ENCODE measurements around the gene MIER2.

The MIER2 gene

DNA sequence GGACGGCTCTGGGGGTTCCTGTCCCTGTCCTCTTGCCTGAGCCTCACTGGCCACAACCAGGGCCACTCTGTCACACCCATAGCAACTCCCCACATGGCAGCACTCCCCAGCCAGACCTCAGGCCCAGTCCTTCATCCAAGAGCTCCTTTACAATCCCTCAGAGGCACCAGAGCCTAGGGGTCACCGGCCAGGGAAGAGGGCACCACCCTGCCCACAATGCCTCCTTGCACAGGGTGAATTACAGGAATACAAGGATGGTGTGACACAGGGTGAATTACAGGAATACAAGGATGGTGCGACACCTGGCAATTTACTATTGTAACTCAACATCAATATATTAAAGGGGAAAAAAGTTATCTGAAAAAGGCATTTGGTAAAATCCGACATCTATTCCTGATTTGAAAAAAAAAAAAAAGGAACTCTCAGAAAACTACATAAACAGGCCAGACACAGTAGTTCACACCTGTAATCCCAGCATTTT, 16.5 kb downstream of the MIER2 start:
- DNase-seq: no peak

- no peak for DNase-seq
Observed at GRCh38 chr19:327291-328024, 17.1 kb downstream of the MIER2 start.

GRCh38 chr19:326871-327270, 17.7 kb downstream of the MIER2 start:
- DNase-seq: no peak

- DNase-seq: no peak
Observed at GRCh38 chr19:325937-326565, 18.5 kb downstream of the MIER2 start.

DNA sequence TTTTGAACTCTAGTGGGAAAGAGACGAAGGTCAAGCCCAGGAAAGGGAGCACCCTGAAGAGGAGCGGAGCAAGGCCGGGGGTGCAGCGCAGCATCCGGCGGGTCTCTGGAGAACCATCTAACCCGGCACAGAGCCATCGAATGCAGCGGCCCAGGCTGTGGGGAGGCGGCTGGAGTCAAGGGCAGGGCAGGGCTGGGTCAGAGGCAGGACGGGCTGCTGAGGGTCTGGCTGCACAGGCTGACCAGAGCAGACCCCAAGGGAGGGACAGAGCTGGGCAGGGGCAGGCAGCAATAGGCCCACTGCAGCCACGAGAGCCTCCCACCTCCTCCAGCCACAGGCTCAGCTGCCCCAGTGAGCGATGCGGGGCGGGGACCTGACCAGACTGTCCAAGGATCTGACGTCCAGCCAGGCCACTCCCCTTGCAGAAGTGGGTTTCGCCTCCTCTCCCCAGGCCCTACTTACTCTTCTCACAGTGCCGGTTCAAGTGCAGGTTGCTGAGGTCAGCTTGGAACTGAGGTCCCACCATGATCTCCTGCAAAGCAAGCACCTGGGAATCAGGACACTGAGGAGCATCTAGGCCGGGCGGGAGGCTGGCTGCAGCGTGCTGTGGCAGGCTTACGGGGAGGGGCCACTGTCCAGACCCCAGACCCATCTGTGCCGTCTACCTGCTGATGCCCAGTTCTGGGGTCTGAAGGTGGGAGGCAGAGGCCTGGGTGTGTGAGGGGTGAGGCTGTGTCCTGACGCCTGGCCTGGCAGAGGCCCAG, 19.2 kb downstream of the MIER2 start:
- no peak for DNase-seq

DNA sequence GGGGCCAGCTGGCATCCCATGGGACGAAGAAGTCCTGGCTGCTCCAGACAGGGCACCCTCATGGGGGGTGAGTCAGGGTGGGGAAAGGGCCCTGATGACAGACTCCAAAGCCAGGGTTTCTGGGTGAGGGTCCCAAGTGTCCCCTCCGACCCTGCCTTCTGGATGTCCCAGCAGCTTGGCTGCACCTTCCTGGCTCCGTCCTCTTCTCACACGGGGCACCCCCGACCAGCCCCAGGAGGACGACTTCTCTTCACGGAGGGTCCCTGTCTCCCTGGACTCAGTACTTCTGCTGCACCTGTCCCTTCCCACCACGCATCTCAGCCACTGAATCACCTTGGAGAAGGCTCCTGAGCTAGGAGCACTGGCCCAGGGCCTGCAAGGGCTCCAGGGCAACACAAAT, 19.9 kb downstream of the MIER2 start:
- DNase-seq: no peak

DNA sequence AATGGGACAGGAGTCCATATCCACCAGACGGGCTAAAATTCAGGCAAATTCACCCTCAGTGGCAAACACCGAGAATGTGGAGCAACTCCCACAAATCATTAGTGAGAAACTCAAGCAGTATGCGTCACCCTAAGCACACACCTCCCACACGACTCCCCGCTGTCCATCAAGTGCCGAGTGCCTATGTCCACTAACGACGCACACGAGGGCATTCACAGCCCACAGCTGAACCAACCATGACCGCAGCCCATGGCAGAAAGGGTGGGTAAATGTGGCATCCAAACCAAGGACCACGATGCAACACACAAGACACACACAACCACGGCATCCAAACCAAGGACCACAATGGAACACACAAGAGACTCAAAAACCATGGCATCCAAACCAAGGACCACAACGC, 22.0 kb downstream of the MIER2 start:
- DNase-seq: no peak

GRCh38 chr19:318509-318774, 26.2 kb downstream of the MIER2 start:
- no peak for DNase-seq

- no peak for DNase-seq
Observed at GRCh38 chr19:317710-318508, 26.7 kb downstream of the MIER2 start.

DNA sequence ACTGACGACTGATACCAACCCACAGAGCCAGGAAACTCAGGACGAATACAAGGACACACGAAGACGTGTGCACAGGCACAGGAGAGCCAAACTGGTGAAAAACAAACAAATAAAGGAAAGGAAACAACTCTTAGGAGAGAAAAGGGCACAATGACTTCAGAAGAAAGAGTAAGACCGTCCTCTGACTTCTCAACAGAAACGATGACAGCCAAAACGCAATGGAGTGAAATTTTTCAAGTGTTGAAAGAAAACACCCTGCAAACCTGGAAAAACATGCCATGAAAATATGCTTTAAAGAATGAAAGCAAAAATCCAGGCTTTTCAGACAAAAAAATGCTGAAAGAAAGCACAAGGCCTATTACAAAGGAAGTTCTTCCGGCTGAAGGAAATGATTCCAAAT, 28.8 kb downstream of the MIER2 start:
- no peak for DNase-seq

- no peak for DNase-seq
Observed at GRCh38 chr19:313988-314815, 30.4 kb downstream of the MIER2 start.

- DNase-seq: no peak
Observed at GRCh38 chr19:313169-313987, 31.2 kb downstream of the MIER2 start.

DNA sequence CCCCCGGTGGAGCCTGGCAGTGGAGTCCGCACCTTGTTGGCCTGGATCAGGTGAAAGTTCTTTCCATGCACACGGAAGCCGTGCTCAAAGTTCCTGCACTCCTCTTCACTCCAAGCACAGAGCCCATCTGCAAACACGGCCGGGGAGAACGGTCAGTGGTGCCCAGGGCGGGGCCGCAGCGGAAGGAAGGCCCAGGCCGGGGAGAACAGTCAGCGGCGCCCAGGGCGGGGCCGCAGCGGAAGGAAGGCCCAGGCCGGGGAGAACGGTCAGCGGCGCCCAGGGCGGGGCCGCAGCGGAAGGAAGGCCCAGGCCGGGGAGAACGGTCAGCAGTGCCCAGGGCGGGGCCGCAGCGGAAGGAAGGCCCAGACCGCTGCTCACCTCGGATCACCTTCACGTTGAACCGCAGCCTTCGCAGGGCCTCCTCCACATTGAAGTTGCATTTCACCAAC, 32.8 kb downstream of the MIER2 start:
- DNase-seq: no peak

GRCh38 chr19:310781-311496, 33.7 kb downstream of the MIER2 start:
- DNase-seq: no peak

- no peak for DNase-seq
Observed at GRCh38 chr19:310141-310651, 34.4 kb downstream of the MIER2 start.

DNA sequence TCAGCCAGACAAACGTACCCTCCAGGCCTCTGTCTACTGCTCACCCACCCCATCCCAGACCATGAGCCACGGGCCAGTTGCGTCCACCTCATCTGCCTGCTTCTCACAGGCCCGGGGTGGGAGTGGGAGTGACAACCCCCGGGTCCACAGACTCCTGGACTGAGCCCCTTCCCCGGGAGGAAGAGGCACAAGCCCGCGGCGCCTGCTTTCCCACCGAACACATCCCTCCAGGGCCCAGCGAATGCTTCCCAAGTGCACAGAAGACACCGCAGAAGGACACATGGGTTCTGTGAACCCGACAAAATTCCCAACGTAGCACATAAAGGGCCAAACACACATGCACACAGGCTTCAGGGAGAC, 35.4 kb downstream of the MIER2 start:
- no peak for DNase-seq

DNA sequence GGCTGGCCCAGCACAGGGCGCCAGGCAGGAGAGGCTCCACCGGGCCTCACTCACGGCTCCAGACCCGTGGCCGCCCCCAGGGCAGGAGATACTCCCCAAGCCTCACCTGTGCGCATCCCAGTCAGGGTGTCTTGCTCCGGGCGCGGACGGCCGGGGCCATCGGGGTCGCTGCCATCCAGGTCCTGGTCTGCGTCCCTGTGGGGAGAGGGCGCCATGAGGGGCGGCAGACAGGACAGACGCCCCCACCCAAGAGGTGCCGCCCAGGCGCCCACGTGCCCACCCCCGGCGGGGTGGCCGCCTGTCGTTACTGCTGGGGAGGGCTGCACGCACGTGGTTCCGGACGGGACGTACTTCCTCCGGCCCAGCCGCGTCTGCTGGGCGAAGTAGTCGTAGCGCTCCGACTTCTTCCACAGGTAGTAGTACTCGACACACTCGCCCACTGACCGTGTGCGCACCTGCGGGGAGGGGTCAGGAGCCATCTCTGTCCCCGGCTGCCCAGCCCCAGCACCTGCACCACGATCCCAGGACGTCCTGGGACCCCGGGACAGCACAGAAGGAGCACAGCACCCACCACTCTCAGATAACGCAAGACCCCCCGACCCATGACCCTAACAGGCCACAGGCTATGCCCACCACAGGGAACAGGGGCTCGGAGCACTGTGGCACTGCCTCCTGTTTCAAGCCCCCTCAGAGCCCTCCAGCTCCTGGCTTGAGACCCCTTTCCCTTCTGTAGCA, 36.0 kb downstream of the MIER2 start:
- no peak for DNase-seq

- DNase-seq: no peak
Observed at GRCh38 chr19:307793-308420, 36.7 kb downstream of the MIER2 start.

DNA sequence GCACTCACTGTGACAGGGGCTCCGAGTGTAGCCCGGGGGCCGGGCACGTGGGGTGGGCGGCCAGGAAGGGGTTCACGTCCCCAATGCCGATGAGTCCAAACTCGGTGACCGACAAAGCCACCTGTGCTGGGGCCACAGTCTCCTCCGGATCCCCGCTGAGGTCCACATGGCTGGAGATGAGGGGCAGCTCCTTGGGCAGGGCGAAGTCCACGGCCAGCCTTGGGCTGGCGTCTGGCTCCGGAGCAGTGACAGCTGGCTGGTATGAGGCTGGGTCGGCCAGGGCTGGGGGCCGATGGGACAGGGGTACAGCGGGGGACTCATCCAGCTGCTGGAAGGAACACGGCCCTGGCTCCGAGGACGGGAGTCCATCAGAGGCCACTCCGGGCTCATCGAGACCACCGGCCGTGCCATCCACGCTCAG, 37.5 kb downstream of the MIER2 start:
- DNase-seq: no peak

All from NCI-H2029 treated with DMSO at 0.1 percent for 48 hours (cell line).